Measurements from ENCODE around the gene TSHR.
A peak's percentile ranks its signal among the peaks of the same experiment; 100 is the strongest.
"Not testable (repeated sequence)": the region's sequence is repeated elsewhere in the genome, so short reads cannot be mapped to it uniquely, and the experiment has no call there.

Gene TSHR

DNA sequence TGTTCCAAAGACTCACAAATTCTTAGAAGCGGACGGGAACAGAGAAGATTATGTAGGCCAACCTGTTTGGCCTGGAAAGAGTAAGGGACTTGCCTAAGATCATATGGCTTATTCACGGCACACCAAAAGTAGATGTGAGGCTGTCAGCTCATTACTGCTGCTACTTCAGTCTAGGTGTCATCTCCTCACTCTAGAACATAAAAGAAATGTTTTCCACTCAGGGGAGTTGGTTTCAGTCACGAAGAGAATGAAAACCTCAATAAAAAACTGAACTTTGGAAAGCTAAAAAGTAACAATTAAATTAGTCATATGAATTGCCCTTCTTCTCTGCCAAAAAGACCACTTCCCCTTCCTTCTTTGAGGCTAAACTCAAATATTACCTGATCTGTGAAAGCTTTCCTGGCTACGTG lies 13.2 kb upstream of the TSHR start:
- Histone ChIP-seq H3K9ac (peak overlapping the region; percentile 74 to 88 (median 83)), H3K27ac (peak overlapping the region; percentile 54 to 88 (median 84); a peak in 21 of 22 replicates), H4K20me1 (no peaks in the 10 kb centered on the region), H3K27me3 (no peaks in the 10 kb centered on the region), H3K36me3 (peaks cover 0 to 24% (median 8%) of the 10 kb centered on the region in 11 experiments; a peak in 12 of 22 replicates), H3K4me1 (peaks cover 20 to 32% (median 30%) of the 10 kb centered on the region in 10 experiments), H3K4me3 (peak overlapping the region; percentile 74 to 93 (median 82)), H3K4me2 (peak overlapping the region; percentile 74 to 95 (median 87)), H3K9me3 (replicated peaks in 1 of 11) (no peaks in the 10 kb centered on the region)
- TF ChIP-seq Cebpa-rat (IDR thresholded peaks at IDR 0.05): no peak

DNA sequence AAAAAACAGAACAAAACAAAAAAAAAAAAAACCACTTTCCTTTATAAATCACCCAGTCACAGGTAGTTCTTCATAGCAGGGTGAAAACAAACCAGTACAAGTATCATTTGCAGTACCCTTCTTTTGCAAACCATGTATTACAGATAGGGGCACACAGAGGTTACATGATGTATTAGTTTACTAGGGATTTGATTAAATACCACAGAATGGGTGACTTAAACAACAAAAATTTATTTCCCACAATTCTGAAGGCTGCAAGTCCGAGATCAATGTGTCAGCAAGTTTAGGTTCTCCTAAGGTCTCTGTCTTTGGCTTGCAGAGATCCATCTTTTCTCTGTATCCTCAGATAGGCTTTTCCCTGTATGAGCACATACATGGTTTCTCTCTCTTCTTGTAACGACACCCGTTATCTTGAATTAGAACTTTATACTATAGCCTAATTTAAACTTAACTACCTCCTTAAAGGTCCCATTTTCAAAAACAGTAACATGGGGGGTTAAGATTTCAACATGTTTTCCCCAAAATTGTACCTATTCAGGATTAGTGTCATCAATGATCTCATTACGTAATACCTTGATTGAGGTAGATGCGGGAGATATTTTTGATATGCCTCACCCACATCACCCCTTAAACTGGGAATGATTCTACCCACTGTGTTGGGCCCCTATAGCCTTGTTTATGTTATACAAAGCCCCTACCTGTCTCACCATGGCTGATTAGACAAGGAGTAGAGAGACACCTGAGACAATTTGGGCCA lies 10.4 kb upstream of the TSHR start:
- Histone ChIP-seq H3K27ac (no peak overlapping the region), H3K9ac (no peak overlapping the region), H3K4me1 (peaks cover 18 to 22% (median 20%) of the 10 kb centered on the region in 10 experiments), H3K27me3 (no peaks in the 10 kb centered on the region), H3K36me3 (no peaks in the 10 kb centered on the region), H4K20me1 (no peaks in the 10 kb centered on the region), H3K9me3 (replicated peaks in 1 of 11) (no peaks in the 10 kb centered on the region), H3K4me3 (no peak overlapping the region), H3K4me2 (no peak overlapping the region)
- peak in 2 of 11 experiments; percentile 35 to 55; a peak in 1 of 22 replicates for TF ChIP-seq Cebpa-rat (IDR thresholded peaks at IDR 0.05)

DNA sequence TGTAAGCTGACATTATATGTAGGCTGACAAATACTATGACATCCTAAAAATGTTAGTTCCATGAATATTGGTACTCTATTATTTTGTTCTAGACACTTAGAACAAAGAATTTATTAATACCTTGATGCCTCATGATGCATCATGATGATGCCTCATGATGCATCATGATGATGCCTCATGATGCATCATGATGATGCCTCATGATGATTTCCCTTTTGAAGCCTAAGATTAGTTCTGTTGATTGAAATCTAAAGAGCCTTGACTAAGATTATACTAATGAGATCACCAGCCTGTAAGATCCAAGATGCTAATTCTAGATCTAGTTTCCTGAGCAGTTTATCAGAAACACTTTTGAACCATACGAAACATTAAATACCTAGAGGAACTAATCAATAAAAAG lies 9.2 kb upstream of the TSHR start:
- H3K9ac ChIP-seq: no peak overlapping the region
- H4K20me1 ChIP-seq: no peaks in the 10 kb centered on the region
- H3K4me2 ChIP-seq: no peak overlapping the region
- TF ChIP-seq Cebpa-rat (IDR thresholded peaks at IDR 0.05): no peak
- H3K36me3 ChIP-seq: no peaks in the 10 kb centered on the region
- peaks cover 7 to 11% (median 10%) of the 10 kb centered on the region in 10 experiments; a peak in 19 of 20 replicates for H3K4me1 ChIP-seq
- no peak overlapping the region for H3K4me3 ChIP-seq
- no peaks in the 10 kb centered on the region for H3K9me3 ChIP-seq (replicated peaks in 1 of 11)
- H3K27me3 ChIP-seq: no peaks in the 10 kb centered on the region
- H3K27ac ChIP-seq: no peak overlapping the region

DNA sequence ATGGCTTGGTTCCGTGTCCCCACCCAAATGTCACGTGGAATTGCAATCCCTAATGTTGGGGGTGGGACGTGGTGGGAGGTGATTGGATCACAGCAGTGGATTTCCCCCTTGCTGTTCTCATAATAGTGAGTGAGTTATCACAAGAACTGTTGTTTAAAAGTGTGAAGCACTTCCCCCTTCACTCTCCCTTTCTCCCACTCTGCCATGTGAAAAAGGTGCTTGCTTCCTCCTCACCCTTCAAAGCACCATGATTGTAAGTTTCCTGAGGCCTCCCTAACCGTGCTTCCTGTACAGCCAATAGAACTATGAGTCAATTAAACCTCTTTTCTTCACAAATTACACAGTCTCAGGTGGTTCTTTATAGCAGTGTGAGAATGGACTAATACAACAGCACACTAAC lies 8.6 kb upstream of the TSHR start:
- no peaks in the 10 kb centered on the region for H3K9me3 ChIP-seq (replicated peaks in 1 of 11)
- H3K9ac ChIP-seq: no peak overlapping the region
- H3K4me3 ChIP-seq: no peak overlapping the region
- peaks cover 7 to 11% (median 10%) of the 10 kb centered on the region in 10 experiments; a peak in 19 of 20 replicates for H3K4me1 ChIP-seq
- no peaks in the 10 kb centered on the region for H3K36me3 ChIP-seq
- H3K4me2 ChIP-seq: no peak overlapping the region
- H4K20me1 ChIP-seq: no peaks in the 10 kb centered on the region
- no peak for TF ChIP-seq Cebpa-rat (IDR thresholded peaks at IDR 0.05)
- H3K27me3 ChIP-seq: no peaks in the 10 kb centered on the region
- no peak overlapping the region for H3K27ac ChIP-seq

DNA sequence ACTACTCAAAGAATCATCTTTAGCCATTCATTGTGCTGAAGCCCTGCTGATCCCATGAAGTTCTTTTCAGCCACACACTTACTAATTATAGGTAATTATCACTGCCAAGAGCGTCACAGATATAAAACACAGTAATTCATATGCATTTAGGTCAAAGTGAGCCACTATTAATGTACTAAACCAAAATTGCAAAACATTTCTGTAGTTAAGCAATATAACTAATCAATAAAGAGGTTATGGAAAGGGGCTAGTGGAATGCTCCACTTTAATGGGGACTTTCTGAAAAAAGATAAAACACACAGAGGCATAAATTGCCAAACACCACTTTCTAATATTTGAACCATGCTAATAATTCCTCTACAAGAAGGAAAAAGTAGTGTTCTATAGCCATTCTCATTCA lies 7.1 kb upstream of the TSHR start:
- TF ChIP-seq Cebpa-rat (IDR thresholded peaks at IDR 0.05): no peak
- Histone ChIP-seq H3K9ac (no peak overlapping the region), H3K27me3 (no peaks in the 10 kb centered on the region), H3K9me3 (replicated peaks in 1 of 11) (no peaks in the 10 kb centered on the region), H3K4me1 (no peaks in the 10 kb centered on the region), H3K27ac (no peak overlapping the region), H3K4me3 (no peak overlapping the region), H4K20me1 (no peaks in the 10 kb centered on the region), H3K36me3 (no peaks in the 10 kb centered on the region), H3K4me2 (no peak overlapping the region)

DNA sequence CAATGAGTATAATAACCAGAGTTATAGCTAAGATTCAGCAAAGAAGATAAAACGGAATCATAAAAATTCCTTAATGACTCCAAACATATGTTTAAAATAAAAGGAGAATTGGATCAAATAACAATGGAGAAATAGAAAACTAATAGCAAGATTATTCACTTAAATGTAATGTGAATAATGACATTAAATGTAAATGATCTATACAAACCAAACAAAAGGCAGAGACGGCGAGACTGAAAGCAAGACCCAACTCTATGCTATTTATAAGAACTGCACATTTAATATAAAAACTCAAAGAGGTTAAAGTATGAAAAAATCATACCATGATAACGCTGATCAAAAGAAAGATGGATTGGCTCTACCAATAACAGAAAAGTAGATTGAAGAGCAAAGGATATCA lies 3.9 kb upstream of the TSHR start:
- no peak overlapping the region for H3K9ac ChIP-seq
- H3K4me1 ChIP-seq: peaks cover 2 to 15% (median 10%) of the 10 kb centered on the region in 10 experiments; a peak in 19 of 20 replicates
- no peaks in the 10 kb centered on the region for H3K36me3 ChIP-seq
- TF ChIP-seq Cebpa-rat (IDR thresholded peaks at IDR 0.05): no peak
- no peaks in the 10 kb centered on the region for H3K9me3 ChIP-seq (replicated peaks in 1 of 11)
- no peaks in the 10 kb centered on the region for H3K27me3 ChIP-seq
- H3K4me3 ChIP-seq: no peak overlapping the region
- H4K20me1 ChIP-seq: no peaks in the 10 kb centered on the region
- no peak overlapping the region for H3K4me2 ChIP-seq
- no peak overlapping the region for H3K27ac ChIP-seq

DNA sequence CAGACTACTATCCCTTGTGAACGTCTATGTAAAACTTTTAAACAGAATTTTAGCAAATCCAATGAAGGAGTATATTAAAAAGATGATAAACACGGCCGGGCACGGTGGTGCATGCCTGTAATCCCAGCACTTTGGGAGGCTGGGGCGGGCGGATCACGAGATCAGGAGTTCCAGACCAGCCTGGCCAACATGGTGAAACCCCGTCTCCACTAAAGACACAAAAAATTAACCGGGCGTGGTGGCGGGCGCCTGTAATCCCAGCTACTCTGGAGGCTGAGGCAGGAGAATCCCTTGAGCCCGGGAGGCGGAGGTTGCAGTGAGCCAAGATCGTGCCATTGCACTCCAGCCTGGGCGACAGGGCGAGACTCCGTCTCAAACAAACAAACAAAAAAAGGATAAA lies 2.2 kb upstream of the TSHR start:
- not testable (repeated sequence) for H3K27ac ChIP-seq; H3K4me3 ChIP-seq; H3K9me3 ChIP-seq (replicated peaks in 1 of 11); H3K27me3 ChIP-seq; H3K36me3 ChIP-seq; H3K9ac ChIP-seq; H4K20me1 ChIP-seq; H3K4me2 ChIP-seq
- peaks cover 11 to 32% (median 26%) of the 10 kb centered on the region in 10 experiments for H3K4me1 ChIP-seq

DNA sequence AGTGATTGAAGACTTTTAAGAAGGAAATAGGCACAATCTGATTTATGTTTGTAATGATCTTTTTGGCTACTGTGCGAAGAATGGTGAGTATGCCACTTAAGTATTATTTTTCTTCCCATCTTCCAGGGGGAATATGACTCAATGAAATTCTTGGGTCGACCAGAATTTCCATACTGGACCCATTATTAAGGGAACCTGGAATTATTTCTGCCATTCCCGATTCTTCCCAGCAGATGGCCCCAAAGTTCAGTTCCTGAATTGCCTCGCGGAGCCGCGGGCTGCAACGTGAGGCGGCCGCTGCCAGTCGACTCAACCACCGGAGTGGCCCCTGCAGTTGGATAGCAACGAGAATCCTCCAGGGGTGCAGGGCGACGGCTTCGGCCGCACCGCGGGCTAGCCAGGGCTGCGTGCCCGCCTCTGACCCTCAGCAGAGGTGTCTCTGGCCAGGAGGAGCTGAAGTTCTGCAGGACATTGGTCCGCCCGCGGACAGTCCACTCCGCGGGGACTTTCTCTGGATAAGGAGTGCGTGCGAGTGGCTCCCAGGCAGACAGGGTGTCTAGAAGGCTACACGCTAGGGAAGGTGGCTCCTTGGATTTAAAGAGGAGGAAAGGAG lies 628 bp upstream of the TSHR start:
- peak overlapping the region in 7 of 11 experiments; percentile 45 to 75 (median 58); a peak in 10 of 22 replicates for H3K27ac ChIP-seq
- H3K36me3 ChIP-seq: no peaks in the 10 kb centered on the region
- peaks cover 23 to 48% (median 42%) of the 10 kb centered on the region in 10 experiments for H3K4me1 ChIP-seq
- peak overlapping the region; percentile 64 to 82 (median 69); a peak in 20 of 22 replicates for H3K9ac ChIP-seq
- peak overlapping the region; percentile 87 to 99 (median 97) for H3K4me2 ChIP-seq
- no peaks in the 10 kb centered on the region for H4K20me1 ChIP-seq
- peak overlapping the region; percentile 53 to 70 (median 60) for H3K4me3 ChIP-seq
- no peaks in the 10 kb centered on the region for H3K27me3 ChIP-seq
- no peaks in the 10 kb centered on the region for H3K9me3 ChIP-seq (replicated peaks in 1 of 11)
- no peak for TF ChIP-seq Cebpa-rat (IDR thresholded peaks at IDR 0.05)

DNA sequence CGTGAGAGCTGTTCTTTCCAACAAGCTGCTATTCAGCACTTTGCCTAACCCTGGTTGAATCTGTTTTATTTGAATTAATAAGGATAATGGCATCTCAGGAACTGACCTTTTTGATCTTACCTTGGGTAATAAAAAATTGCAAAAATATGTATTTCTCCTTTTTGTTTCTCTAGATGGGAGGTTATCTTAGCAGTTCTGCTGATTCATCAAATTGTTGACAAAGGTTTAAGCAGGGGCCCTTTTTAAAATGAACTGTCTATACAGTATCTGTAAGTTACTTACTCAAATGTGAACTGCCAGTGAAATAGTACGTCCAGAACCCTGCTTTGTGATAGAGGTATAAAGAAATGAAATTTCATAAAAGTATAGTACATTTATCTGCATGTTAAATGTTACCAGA lies 681 bp downstream of the TSHR start:
- H4K20me1 ChIP-seq: no peaks in the 10 kb centered on the region
- H3K36me3 ChIP-seq: no peaks in the 10 kb centered on the region
- no peak for TF ChIP-seq Cebpa-rat (IDR thresholded peaks at IDR 0.05)
- peaks cover 23 to 61% (median 48%) of the 10 kb centered on the region in 10 experiments for H3K4me1 ChIP-seq
- no peak overlapping the region for H3K4me3 ChIP-seq
- H3K27ac ChIP-seq: no peak overlapping the region
- no peaks in the 10 kb centered on the region for H3K27me3 ChIP-seq
- peak overlapping the region in 10 of 11 experiments; percentile 87 to 99 (median 96); a peak in 12 of 22 replicates for H3K4me2 ChIP-seq
- no peaks in the 10 kb centered on the region for H3K9me3 ChIP-seq (replicated peaks in 1 of 11)
- no peak overlapping the region for H3K9ac ChIP-seq
